Muscle layer of duodenum (tissue), 2 donors: ENCODE measurements around the gene PTPRN2.
"Not testable (repeated sequence)": the region's sequence is repeated elsewhere in the genome, so short reads cannot be mapped to it uniquely, and the experiment has no call there.

Experiments used
- H3K27ac ChIP-seq: one replicate; pipeline ENCODE4 v1.7.0; 2013; ENCODE audit warnings: mild to moderate bottlenecking, low read length
- H3K27me3 ChIP-seq: one replicate; pipeline ENCODE4 v1.7.0; 2013; ENCODE audit warnings: low read depth, mild to moderate bottlenecking, control low read depth, low read length
- H3K36me3 ChIP-seq, 2 donors: one replicate each; pipeline ENCODE4 v1.7.0; 2013; ENCODE audit warnings: low read length in 2 of 2, control low read depth in 1 of 2, mild to moderate bottlenecking in 1 of 2; ENCODE audit not compliant: insufficient read depth in 2 of 2, control insufficient read depth in 1 of 2
- H3K4me1 ChIP-seq, 2 donors: one replicate each; pipeline ENCODE4 v1.7.0; 2013; ENCODE audit warnings: low read length in 2 of 2, mild to moderate bottlenecking in 2 of 2, control low read depth in 1 of 2, moderate library complexity in 1 of 2; ENCODE audit not compliant: insufficient read depth in 2 of 2, control insufficient read depth in 1 of 2
- H3K4me3 ChIP-seq, 2 donors: one replicate each; pipeline ENCODE4 v1.7.0; 2013; ENCODE audit warnings: low read length in 2 of 2, low read depth in 1 of 2, mild to moderate bottlenecking in 1 of 2
- H3K9me3 ChIP-seq, 2 donors: one replicate each; pipeline ENCODE4 v1.7.0; 2013; ENCODE audit warnings: low read length in 2 of 2, control low read depth in 1 of 2, mild to moderate bottlenecking in 1 of 2; ENCODE audit not compliant: control insufficient read depth in 1 of 2
- donor health status: healthy.

PTPRN2 gene

GRCh38 chr7:158378978-158379377, 208.6 kb downstream of the PTPRN2 start:
- H3K4me1 ChIP-seq, result no peaks in the 10 kb centered on the region
- H3K4me3 ChIP-seq, result no peak overlapping the region
- no peaks in the 10 kb centered on the region for H3K27me3 ChIP-seq
- no peaks in the 10 kb centered on the region for H3K36me3 ChIP-seq
- H3K9me3 ChIP-seq, result peaks cover 0 to 3% of the 10 kb centered on the region in 2 donors
- no peak overlapping the region for H3K27ac ChIP-seq

DNA sequence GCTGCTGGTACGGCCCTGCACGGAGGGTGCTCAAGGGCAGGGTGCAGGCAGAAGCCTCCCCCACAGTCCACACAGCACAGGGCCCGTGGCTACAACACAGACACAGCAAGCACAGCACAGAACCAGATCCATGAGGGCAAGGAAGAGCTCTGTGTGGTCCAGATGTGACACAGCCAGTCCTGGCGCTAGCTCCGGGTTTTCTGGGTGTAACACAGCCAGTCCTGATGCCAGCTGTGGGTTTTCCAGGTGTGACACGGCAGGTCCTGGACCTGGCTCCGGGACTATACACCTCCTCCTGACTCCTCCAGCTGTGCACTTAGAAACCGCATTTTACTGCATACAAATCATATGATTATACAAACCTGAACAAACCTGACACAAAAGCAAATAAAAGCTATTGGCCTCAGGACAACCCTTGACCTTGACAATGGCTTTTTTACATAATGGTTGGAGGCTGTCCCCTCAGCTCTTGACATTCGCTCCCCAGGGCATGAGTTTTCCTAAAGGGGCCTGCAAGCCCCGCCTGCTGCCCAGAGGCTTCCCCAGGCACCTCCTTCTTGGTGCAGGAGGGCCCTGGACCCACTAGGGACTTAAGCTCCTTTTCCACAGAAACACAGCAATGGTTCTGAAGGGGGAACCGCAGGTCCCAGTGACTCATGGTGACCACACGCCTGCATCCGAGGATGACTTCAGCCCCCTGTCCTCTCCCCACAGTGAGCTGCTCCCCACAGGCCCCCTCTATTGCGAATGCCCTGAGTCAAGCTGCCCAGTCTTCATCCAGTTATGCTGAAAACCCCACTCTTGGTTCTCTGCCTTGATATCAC, 209.6 kb downstream of the PTPRN2 start:
- Histone ChIP-seq H3K9me3 (peaks cover 0 to 3% of the 10 kb centered on the region in 2 donors), H3K36me3 (no peaks in the 10 kb centered on the region), H3K27ac (no peak overlapping the region), H3K27me3 (no peaks in the 10 kb centered on the region), H3K4me3 (no peak overlapping the region), H3K4me1 (no peaks in the 10 kb centered on the region)

- not testable (repeated sequence) for H3K4me1 ChIP-seq, H3K27ac ChIP-seq, H3K9me3 ChIP-seq, H3K36me3 ChIP-seq, H3K4me3 ChIP-seq, H3K27me3 ChIP-seq
Observed at GRCh38 chr7:158376839-158377186, 210.8 kb downstream of the PTPRN2 start.

DNA sequence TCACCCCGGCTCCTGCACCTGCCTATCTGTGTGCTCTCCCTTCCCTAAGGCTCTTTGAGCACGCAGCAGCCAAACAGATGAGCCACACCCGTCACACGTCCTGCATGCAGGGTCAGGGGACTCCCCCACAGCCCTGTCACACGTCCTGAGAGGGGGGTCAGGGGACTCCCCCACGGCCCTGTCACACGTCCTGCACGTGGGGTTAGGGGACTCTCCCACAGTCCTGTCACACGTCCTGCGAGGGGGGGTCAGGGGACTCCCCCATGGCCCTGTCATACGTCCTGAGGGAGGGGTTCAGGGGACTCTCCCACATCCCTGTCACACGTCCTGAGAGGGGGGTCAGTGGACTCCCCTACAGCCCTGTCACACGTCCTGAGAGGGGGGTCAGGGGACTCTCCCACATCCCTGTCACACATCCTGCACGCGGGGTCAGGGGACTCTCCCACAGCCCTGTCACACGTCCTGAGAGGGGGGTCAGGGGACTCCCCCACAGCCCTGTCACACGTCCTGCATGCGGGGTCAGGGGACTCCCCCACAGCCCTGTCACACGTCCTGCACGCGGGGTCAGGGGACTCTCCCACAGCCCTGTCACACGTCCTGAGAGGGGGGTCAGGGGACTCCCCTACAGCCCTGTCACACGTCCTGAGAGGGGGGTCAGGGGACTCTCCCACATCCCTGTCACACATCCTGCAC, 211.3 kb downstream of the PTPRN2 start:
- not testable (repeated sequence) for H3K27ac ChIP-seq, H3K4me1 ChIP-seq, H3K36me3 ChIP-seq, H3K27me3 ChIP-seq, H3K4me3 ChIP-seq, H3K9me3 ChIP-seq

GRCh38 chr7:158375034-158375433, 212.6 kb downstream of the PTPRN2 start:
- Histone ChIP-seq H3K27ac (no peak overlapping the region), H3K27me3 (no peaks in the 10 kb centered on the region), H3K4me1 (no peaks in the 10 kb centered on the region), H3K9me3 (peaks cover 0 to 3% of the 10 kb centered on the region in 2 donors), H3K36me3 (no peaks in the 10 kb centered on the region), H3K4me3 (no peak overlapping the region)

DNA sequence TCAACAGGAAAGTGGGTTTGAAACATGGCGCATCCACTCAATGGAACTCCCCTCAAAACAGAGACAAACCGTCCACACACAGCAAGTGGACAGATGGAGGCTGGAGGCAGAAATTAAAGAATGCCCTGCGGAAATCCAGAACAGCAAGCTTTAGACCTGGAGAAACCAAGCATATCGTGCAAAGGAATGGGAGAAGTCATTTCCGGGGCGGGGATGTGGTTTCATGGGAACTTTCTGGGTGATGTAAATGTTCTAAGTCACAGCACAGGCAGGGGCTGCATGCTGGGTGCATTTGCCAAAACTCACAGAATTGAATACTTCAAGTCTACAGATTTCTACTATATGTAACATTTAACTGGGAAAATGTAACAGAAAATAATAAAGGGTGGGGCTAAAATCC, 213.0 kb downstream of the PTPRN2 start:
- H3K27me3 ChIP-seq, result no peaks in the 10 kb centered on the region
- peaks cover 0 to 3% of the 10 kb centered on the region in 2 donors for H3K9me3 ChIP-seq
- no peaks in the 10 kb centered on the region for H3K36me3 ChIP-seq
- H3K27ac ChIP-seq, result no peak overlapping the region
- H3K4me1 ChIP-seq, result no peaks in the 10 kb centered on the region
- no peak overlapping the region for H3K4me3 ChIP-seq

GRCh38 chr7:158374146-158374545, 213.5 kb downstream of the PTPRN2 start:
- Histone ChIP-seq H3K4me3 (no peak overlapping the region), H3K36me3 (no peaks in the 10 kb centered on the region), H3K9me3 (peaks cover 0 to 3% of the 10 kb centered on the region in 2 donors), H3K4me1 (no peaks in the 10 kb centered on the region), H3K27me3 (no peaks in the 10 kb centered on the region), H3K27ac (no peak overlapping the region)

DNA sequence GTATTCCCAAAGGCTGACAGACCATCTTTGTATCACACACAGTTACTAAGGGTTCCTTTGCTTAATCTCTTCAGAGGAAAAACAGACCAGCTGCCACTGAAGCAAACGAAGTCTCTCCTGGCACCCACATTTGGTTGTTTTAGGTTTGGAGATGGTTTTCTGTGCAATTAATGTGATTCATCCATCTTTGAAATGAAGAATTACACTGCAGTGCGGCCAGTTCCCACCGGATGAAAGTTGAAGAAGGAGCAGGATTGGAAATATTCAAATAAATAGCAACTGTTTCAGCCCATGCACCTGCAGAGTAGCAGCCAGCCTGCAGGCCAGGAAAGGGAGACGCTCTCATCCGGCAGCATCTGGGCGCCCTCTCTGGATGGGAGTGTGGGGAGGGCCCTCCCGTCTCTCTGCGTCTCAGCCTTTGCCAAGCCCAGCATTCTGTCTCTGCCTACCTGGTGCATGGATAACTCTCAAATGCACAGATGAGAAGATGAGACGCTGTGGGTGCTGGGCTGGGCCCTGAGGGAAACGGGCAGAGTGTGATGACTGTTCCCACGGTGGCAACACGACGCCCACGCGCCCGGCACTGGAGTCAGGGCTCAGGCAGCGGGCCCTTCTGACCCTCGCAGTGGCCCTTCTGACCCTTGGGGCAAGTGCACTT, 214.0 kb downstream of the PTPRN2 start:
- no peak overlapping the region for H3K27ac ChIP-seq
- no peaks in the 10 kb centered on the region for H3K36me3 ChIP-seq
- no peaks in the 10 kb centered on the region for H3K4me1 ChIP-seq
- H3K4me3 ChIP-seq, result no peak overlapping the region
- no peaks in the 10 kb centered on the region for H3K27me3 ChIP-seq
- peaks cover 0 to 3% of the 10 kb centered on the region in 2 donors for H3K9me3 ChIP-seq

DNA sequence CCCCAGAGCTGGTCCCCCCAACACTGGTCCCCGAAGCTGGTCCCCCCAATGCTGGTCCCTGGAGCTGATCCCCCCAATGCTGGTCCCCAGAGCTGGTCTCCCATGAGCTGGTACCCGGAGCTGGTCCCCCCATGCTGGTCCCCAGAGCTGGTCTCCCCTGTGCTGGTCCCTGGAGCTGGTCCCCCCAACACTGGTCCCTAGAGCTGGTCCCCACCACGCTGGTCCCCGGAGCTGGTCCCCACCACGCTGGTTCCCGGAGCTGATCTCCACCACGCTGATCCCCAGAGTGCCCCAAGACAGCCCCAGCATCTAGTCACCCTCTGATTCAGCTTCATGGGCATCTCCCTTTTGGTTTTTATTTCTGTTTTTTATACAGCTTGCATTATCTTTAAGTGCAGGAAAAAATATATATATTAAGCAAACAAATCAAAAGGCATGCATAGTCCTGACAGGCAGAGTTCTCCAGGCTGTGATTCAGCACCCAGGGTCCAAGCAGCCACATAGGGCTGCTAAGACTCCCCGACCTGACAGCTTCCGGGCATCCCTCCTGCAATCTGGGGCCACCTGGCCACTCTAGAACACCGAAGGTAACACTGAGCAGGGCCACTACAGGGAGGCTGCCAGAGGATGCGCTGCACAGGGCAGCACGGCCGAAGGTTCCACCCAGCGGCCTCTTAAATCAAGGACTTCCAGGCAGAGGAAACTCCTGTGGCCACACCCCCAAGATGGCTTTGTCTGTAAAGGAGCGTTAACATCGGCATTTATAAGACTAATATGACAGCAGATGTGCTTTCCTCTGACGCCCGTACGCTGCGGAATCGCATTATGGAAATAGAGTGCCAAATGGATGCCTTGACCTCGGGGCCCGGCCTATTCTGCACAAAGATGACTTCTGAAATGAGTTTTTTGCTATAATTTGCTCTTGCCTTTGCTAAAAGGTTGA, 215.0 kb downstream of the PTPRN2 start:
- no peak overlapping the region for H3K27ac ChIP-seq
- no peaks in the 10 kb centered on the region for H3K27me3 ChIP-seq
- H3K4me3 ChIP-seq, result no peak overlapping the region
- H3K9me3 ChIP-seq, result peaks cover 0 to 3% of the 10 kb centered on the region in 2 donors
- no peaks in the 10 kb centered on the region for H3K36me3 ChIP-seq
- no peaks in the 10 kb centered on the region for H3K4me1 ChIP-seq

- H3K9me3 ChIP-seq, result peaks cover 0 to 3% of the 10 kb centered on the region in 2 donors
- no peaks in the 10 kb centered on the region for H3K27me3 ChIP-seq
- H3K27ac ChIP-seq, result no peak overlapping the region
- H3K36me3 ChIP-seq, result no peaks in the 10 kb centered on the region
- H3K4me1 ChIP-seq, result no peaks in the 10 kb centered on the region
- H3K4me3 ChIP-seq, result no peak overlapping the region
Observed at GRCh38 chr7:158371856-158372255, 215.8 kb downstream of the PTPRN2 start.

GRCh38 chr7:158369866-158370265, 217.8 kb downstream of the PTPRN2 start:
- no peaks in the 10 kb centered on the region for H3K27me3 ChIP-seq
- H3K4me3 ChIP-seq, result no peak overlapping the region
- H3K27ac ChIP-seq, result no peak overlapping the region
- H3K9me3 ChIP-seq, result no peaks in the 10 kb centered on the region
- no peaks in the 10 kb centered on the region for H3K36me3 ChIP-seq
- no peaks in the 10 kb centered on the region for H3K4me1 ChIP-seq
